T-cell (primary cell): Measurements from ENCODE around the gene TENM3. TPM values are rescaled to one million over a fixed set of nuclear protein-coding genes. Genes with fewer than 3 reads are reported as not detected.

Source experiments
- ATAC-seq, 4 experiments: fragments of 200-7000 bp in 3 of 4; fragments of 150-1000 bp in 1 of 4; cut with Tn5 transposase; replicated peaks in 1 of 4; 1 replicate in 3 of 4; 2 replicates in 1 of 4; pipeline ENCODE4 v1.10.0; 2021; ENCODE audit warnings: moderate library complexity in 3 of 4, mild to moderate bottlenecking in 2 of 4, moderate number of reproducible peaks in 1 of 4
- CTCF ChIA-PET, 2 donors: fragments of 300-600 bp; sonication (Branson Sonifier 250); formaldehyde crosslinking; loops; one replicate each; lab custom pipeline; 2022; ENCODE audit warnings: antibody characterized with exemption in 2 of 2; lab: Charles Lee
- POLR2A ChIA-PET, 2 donors: fragments of 300-600 bp; sonication (Branson Sonifier 250); formaldehyde crosslinking; loops; one replicate each; lab custom pipeline; 2022; ENCODE audit warnings: antibody characterized with exemption in 2 of 2; lab: Charles Lee
- DNase-seq, 35 experiments: peaks; one replicate each; pipeline versions ENCODE4 v3.0.0 to v3.0.0-alpha.2; 2013 to 2023
- H3K27ac ChIP-seq: one replicate; pipeline ENCODE4 v1.5.1; 2013; ENCODE audit warnings: low read length
- H3K27me3 ChIP-seq, 2 experiments: replicated peaks in 1 of 2; 1 replicate in 1 of 2; 2 replicates in 1 of 2; pipeline versions ENCODE4 v1.6.1 to v1.7.0; 2013; ENCODE audit warnings: low read length in 1 of 2, mixed read lengths in 1 of 2; ENCODE audit not compliant: control insufficient read depth in 2 of 2, insufficient read depth in 2 of 2; ENCODE audit errors: extremely low read depth in 1 of 2
- H3K36me3 ChIP-seq, 2 donors: 1 replicate in 1 of 2; 2 replicates in 1 of 2; pipeline versions ENCODE4 v1.6.1 to v1.7.0; 2013; ENCODE audit warnings: low read length in 1 of 2; ENCODE audit not compliant: control insufficient read depth in 2 of 2, insufficient read depth in 1 of 2; ENCODE audit errors: extremely low read depth in 1 of 2
- H3K4me1 ChIP-seq, 2 experiments: 1 replicate in 1 of 2; 2 replicates in 1 of 2; pipeline versions ENCODE4 v1.6.1 to v1.7.0; 2013; ENCODE audit warnings: low read length in 2 of 2, mixed read lengths in 1 of 2; ENCODE audit not compliant: insufficient read depth in 2 of 2, control insufficient read depth in 1 of 2; ENCODE audit errors: extremely low read depth in 1 of 2
- H3K4me3 ChIP-seq, 2 donors: 1 replicate in 1 of 2; 2 replicates in 1 of 2; pipeline versions ENCODE4 v1.5.1 to v1.7.0; 2013; ENCODE audit warnings: mild to moderate bottlenecking in 2 of 2, low read length in 1 of 2, moderate library complexity in 1 of 2; ENCODE audit not compliant: control insufficient read depth in 1 of 2; ENCODE audit errors: extremely low read depth in 1 of 2
- H3K9me3 ChIP-seq: 2 replicates; pipeline ENCODE4 v1.7.0; 2013
- H3K27ac Mint-ChIP-seq, 2 donors: one replicate each; pipeline ENCODE4 v1.8.0; 2020 to 2021; ENCODE audit warnings: mild to moderate bottlenecking in 2 of 2, mixed read lengths in 2 of 2
- H3K27me3 Mint-ChIP-seq, 2 donors: one replicate each; pipeline ENCODE4 v1.8.0; 2021 to 2022; ENCODE audit warnings: mixed read lengths in 2 of 2
- H3K36me3 Mint-ChIP-seq: one replicate; pipeline ENCODE4 v1.8.0; 2021; ENCODE audit warnings: mixed read lengths
- H3K4me1 Mint-ChIP-seq, 3 donors: one replicate each; pipeline ENCODE4 v1.8.0; 2020 to 2022; ENCODE audit warnings: mixed read lengths in 3 of 3, mild to moderate bottlenecking in 1 of 3
- H3K4me3 Mint-ChIP-seq, 3 donors: one replicate each; pipeline ENCODE4 v1.8.0; 2020 to 2022; ENCODE audit warnings: mild to moderate bottlenecking in 3 of 3, mixed read lengths in 3 of 3, moderate library complexity in 3 of 3
- H3K9me3 Mint-ChIP-seq, 3 donors: one replicate each; pipeline ENCODE4 v1.8.0; 2020 to 2022; ENCODE audit warnings: mixed read lengths in 3 of 3
- WGBS: methylation state at CpG from one replicate; pipeline ENCODE4 v1.1.5; 2013; ENCODE audit warnings: missing lambda C conversion rate; ENCODE audit not compliant: insufficient coverage; 5-methylcytosine and 5-hydroxymethylcytosine counted together
- total RNA-seq, 35 experiments: library from RNA in 6 of 35; stranded (reverse) in 6 of 35; fragments of 120-200 nt in 1 of 35; gene quantifications; one replicate each; pipeline versions ENCODE4 v1.2.1 to v1.2.4 and lab custom pipeline; 2013 to 2026

Gene TENM3
- total RNA-seq, 5 donors from 2014 or later (not counting 1 experiment from before 2014, with no cell fraction given), result 0.03 to 0.44 (median 0.16) TPM; not detected in 2

DNA sequence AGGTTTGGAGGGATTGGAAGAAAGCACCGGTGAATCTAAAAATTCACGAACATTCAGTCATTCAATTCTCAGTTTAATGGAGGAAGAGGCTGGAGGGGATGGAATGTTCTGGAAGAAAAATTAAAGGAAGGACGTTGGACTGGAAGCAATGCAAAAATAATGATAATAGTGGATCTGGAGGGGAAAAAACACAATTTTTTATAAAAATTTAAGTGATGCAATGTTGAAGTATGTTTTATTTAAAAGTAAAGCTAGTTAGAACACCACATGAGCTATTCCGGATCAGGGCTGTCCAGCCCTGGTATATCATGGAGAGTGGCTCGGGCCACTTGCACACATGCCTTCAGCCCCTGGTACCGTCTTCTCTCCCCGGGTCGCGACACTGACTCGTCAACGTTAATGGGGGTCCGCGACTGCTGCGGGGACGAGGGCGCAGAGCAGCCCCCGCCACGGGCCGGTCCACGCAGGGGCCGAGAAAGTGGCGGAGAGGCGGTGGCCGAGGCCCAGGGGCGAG lies 204.6 kb downstream of the TENM3 start:
- ChIA-PET POLR2A (no interaction called here), CTCF (no interaction called here)
- H3K27me3 Mint-ChIP-seq, result peaks cover 61 to 70% of the 10 kb centered on the region in 2 donors

GRCh38 chr4:182448281-182449151 lies 205.3 kb downstream of the TENM3 start:
- Histone ChIP-seq H3K9me3 (no peaks in the 10 kb centered on the region), H3K27ac (no peak overlapping the region), H3K36me3 (no peaks in the 10 kb centered on the region), H3K27me3 (peaks cover 14 to 20% of the 10 kb centered on the region in 2 experiments), H3K4me1 (peaks cover 7 to 8% of the 10 kb centered on the region in 2 experiments), H3K4me3 (peak overlapping the region in 1 of 2 donors; percentile 53)
- Mint-ChIP-seq H3K4me1 (peaks cover 20 to 24% (median 24%) of the 10 kb centered on the region in 3 donors), H3K36me3 (no peaks in the 10 kb centered on the region), H3K27ac (no peak overlapping the region), H3K4me3 (peak overlapping the region; percentile 66 to 75 (median 69)), H3K9me3 (no peaks in the 10 kb centered on the region), H3K27me3 (peaks cover 62 to 65% of the 10 kb centered on the region in 2 donors)
- ChIA-PET CTCF (interaction anchor here (0.6 to 1.4 kb wide), 2 partner anchors 9 to 802 kb away, joined by 3 to 5 read pairs; no protein-coding TSS in a partner anchor), POLR2A (no interaction called here)
- WGBS, result 3% methylated on average over 107 of the region's 113 CpGs
- peak in 15 of 35 experiments; percentile 2 to 28 (median 12) for DNase-seq
- peak; percentile 70 to 89 (median 82) for ATAC-seq

More for the DNA sequence above, 204.6 kb downstream of the TENM3 start:
- no peak overlapping the region for H3K27ac ChIP-seq
- Mint-ChIP-seq H3K4me3 (peak overlapping the region; percentile 62 to 75 (median 69)), H3K4me1 (peaks cover 20 to 24% (median 24%) of the 10 kb centered on the region in 3 donors), H3K27ac (peak overlapping the region in 1 of 2 donors; percentile 12), H3K36me3 (no peaks in the 10 kb centered on the region), H3K9me3 (no peaks in the 10 kb centered on the region)
- no peak for ATAC-seq
- no peak for DNase-seq
- WGBS, result 15% methylated on average over 23 of the region's 25 CpGs
- H3K36me3 ChIP-seq, result no peaks in the 10 kb centered on the region
- H3K9me3 ChIP-seq, result no peaks in the 10 kb centered on the region
- H3K4me1 ChIP-seq, result peaks cover 7 to 8% of the 10 kb centered on the region in 2 experiments
- H3K27me3 ChIP-seq, result peaks cover 14 to 25% of the 10 kb centered on the region in 2 experiments
- H3K4me3 ChIP-seq, result no peak overlapping the region

DNA sequence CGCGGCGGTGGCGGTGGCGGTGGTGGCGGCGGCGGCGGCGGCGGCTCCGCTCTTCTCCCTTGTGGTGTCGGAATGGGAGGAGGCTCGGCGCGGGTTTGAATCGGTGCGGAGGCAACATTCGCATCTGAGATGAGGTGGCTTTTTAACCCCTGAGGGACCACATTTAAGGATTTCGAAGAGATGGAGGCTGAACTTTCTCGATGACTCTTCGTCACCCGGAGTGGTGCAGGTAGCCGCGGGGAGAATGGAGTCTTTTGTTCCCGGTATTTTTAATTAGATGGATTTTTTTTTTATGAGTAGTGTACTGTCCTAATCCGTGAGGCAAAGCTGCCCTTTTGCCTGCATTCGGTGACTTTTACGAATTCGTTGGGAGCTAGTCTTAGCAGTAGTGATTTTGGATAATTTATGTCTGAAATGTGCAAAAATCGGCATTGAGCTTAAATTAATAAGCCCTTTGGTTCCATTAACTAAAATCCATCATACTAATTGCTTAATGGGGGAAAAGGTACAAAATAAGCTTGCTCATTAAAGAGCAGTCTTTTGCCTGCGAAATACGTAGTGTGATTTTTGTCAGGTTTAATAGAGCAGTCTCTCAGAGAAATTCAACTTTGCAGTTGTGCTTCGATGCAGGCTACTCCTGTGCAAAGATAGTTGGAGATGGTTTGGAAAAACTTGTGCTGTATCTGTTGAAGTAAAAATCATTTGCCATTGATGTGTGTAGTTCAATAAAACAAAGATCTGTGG lies 206.2 kb downstream of the TENM3 start:
- peak overlapping the region in 1 of 2 donors; percentile 69 for H3K4me3 ChIP-seq
- peaks cover 20 to 24% (median 24%) of the 10 kb centered on the region in 3 donors for H3K4me1 Mint-ChIP-seq
- WGBS, result 8% methylated on average over 15 of the region's 34 CpGs
- peak overlapping the region; percentile 68 to 75 (median 69) for H3K4me3 Mint-ChIP-seq
- no peaks in the 10 kb centered on the region for H3K36me3 ChIP-seq
- CTCF ChIA-PET, result interaction anchor here in 1 of 2 donors (1.4 kb wide), 1 partner anchor 8 kb away, joined by 5 read pairs; no protein-coding TSS in a partner anchor
- H3K27me3 ChIP-seq, result peaks cover 14 to 19% of the 10 kb centered on the region in 2 experiments
- no peak overlapping the region for H3K27ac Mint-ChIP-seq
- H3K27me3 Mint-ChIP-seq, result peaks cover 61 to 63% of the 10 kb centered on the region in 2 donors
- H3K4me1 ChIP-seq, result peaks cover 7 to 8% of the 10 kb centered on the region in 2 experiments
- ATAC-seq, result no peak
- POLR2A ChIA-PET, result no interaction called here
- no peaks in the 10 kb centered on the region for H3K9me3 ChIP-seq
- H3K27ac ChIP-seq, result no peak overlapping the region
- no peaks in the 10 kb centered on the region for H3K9me3 Mint-ChIP-seq
- no peaks in the 10 kb centered on the region for H3K36me3 Mint-ChIP-seq
- peak in 1 of 35 experiments; percentile 1 for DNase-seq

DNA sequence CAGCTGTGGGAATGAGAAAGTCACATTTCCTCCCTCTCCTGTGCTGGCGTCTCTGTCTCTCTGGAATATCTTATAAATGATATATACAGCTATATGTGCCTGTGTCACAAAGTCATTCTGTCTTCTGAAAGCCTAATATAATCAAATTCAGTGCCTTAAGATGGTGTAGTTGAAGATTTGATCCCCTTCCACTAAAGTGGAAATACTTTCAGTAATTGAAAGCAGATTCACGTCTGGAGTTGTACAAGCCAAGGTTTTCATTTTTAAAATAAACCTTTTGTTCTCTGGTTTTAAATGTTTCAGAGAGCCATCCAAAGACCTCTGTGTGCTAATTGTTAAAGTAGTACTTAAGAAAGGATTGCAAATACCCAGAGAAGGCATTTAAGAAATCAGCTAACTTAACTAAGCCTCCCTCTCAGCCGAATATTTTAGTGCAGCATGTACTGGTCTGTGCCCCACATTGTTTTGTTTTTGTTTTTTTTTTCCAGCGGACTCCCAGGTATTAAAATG lies 206.8 kb downstream of the TENM3 start:
- 20% methylated on average over 1 of the region's 4 CpGs for WGBS

DNA sequence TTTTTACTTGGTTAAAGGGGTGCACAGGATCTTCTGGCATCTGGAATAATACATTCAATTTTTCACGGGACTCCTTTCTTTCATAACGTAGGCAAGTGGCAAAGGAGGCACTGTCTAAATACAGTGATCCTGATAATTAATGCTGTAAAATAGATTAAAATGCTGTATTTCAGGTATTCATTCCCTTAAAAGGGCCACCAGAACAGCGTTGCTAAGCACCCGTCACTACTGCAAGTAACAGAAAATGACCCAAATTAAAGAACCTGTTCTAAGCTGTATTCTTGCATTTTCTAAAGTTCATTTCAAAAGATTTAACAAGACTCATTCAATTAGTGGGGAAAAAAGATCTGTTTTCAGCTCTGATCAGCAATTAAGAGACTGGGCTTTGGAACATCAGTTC lies 208.2 kb downstream of the TENM3 start:
- H3K36me3 ChIP-seq, result no peaks in the 10 kb centered on the region
- H3K27ac Mint-ChIP-seq, result no peak overlapping the region
- WGBS, result 80% methylated on average over 1 of the region's 4 CpGs
- H3K27ac ChIP-seq, result no peak overlapping the region
- ChIA-PET CTCF (no interaction called here), POLR2A (no interaction called here)
- no peak for ATAC-seq
- no peaks in the 10 kb centered on the region for H3K9me3 Mint-ChIP-seq
- peaks cover 7 to 8% of the 10 kb centered on the region in 2 experiments for H3K4me1 ChIP-seq
- H3K4me3 Mint-ChIP-seq, result no peak overlapping the region
- no peaks in the 10 kb centered on the region for H3K36me3 Mint-ChIP-seq
- H3K4me1 Mint-ChIP-seq, result peaks cover 20 to 24% (median 24%) of the 10 kb centered on the region in 3 donors
- no peak for DNase-seq
- no peak overlapping the region for H3K4me3 ChIP-seq
- no peaks in the 10 kb centered on the region for H3K9me3 ChIP-seq
- H3K27me3 Mint-ChIP-seq, result peaks cover 56 to 61% of the 10 kb centered on the region in 2 donors
- H3K27me3 ChIP-seq, result peaks cover 14% of the 10 kb centered on the region in 2 experiments

More for the DNA sequence above, 206.8 kb downstream of the TENM3 start:
- Histone ChIP-seq H3K27ac (no peak overlapping the region), H3K36me3 (no peaks in the 10 kb centered on the region), H3K4me3 (no peak overlapping the region), H3K27me3 (peaks cover 14% of the 10 kb centered on the region in 2 experiments), H3K9me3 (no peaks in the 10 kb centered on the region), H3K4me1 (peaks cover 7 to 8% of the 10 kb centered on the region in 2 experiments)
- Mint-ChIP-seq H3K9me3 (no peaks in the 10 kb centered on the region), H3K4me1 (peaks cover 20 to 24% (median 24%) of the 10 kb centered on the region in 3 donors), H3K4me3 (peak overlapping the region; percentile 68 to 75 (median 69)), H3K27ac (no peak overlapping the region), H3K27me3 (peaks cover 59% of the 10 kb centered on the region in 2 donors), H3K36me3 (no peaks in the 10 kb centered on the region)
- ChIA-PET CTCF (interaction anchor here in 1 of 2 donors (1.4 kb wide), 1 partner anchor 8 kb away, joined by 5 read pairs; no protein-coding TSS in a partner anchor), POLR2A (no interaction called here)
- DNase-seq, result no peak
- ATAC-seq, result no peak
